Liver (tissue), 3 donors: ENCODE data around the gene CAPSL.

Source experiments
- EGR1 ChIP-seq, 2 donors: IDR thresholded peaks; 2 replicates each; pipeline ENCODE4 v1.6.1; 2016 to 2018; ENCODE audit warnings: antibody characterized with exemption in 2 of 2, low read depth in 2 of 2
- NR2F2 ChIP-seq: IDR thresholded peaks from 2 replicates; pipeline ENCODE4 v1.6.1; 2016; ENCODE audit warnings: antibody characterized with exemption
- REST ChIP-seq: IDR thresholded peaks from 2 replicates; pipeline ENCODE4 v1.6.1; 2016; ENCODE audit warnings: antibody characterized with exemption, mild to moderate bottlenecking
- TF ChIP-seq, protein P1 (sequence below): fragments of 150-350 bp; IDR thresholded peaks from 2 replicates; pipeline ENCODE4 v1.5.1; 2017; ENCODE audit warnings: improper control_type of control experiment, low read depth, low read length; ENCODE audit not compliant: missing input control
- donor health status: healthy.
- donor health status: healthy.

DNA sequence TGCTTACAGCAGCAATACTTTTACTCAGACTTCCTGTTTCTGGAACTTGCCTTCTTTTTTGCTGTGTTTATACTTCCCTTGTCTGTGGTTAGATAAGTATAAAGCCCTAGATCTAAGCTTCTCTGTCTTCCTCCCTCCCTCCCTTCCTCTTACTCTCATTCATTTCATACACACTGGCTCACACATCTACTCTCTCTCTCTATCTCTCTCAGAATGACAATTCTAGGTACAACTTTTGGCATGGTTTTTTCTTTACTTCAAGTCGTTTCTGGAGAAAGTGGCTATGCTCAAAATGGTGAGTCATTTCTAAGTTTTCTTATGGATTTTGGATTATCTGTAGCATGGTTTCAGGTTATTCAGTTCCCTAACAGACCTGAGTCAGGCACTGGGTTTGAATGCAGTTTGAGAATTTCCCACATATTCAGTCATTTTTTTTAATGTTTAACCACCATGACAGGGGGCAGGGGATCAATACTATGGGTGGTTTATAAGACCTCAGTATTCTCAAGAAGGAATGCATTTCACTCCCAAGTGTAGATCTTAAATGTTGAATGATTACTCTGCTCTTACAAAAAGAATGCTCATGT, 81.6 kb downstream of the CAPSL start, which contains the start of gene IL7R:
- TF ChIP-seq, protein P1, sequence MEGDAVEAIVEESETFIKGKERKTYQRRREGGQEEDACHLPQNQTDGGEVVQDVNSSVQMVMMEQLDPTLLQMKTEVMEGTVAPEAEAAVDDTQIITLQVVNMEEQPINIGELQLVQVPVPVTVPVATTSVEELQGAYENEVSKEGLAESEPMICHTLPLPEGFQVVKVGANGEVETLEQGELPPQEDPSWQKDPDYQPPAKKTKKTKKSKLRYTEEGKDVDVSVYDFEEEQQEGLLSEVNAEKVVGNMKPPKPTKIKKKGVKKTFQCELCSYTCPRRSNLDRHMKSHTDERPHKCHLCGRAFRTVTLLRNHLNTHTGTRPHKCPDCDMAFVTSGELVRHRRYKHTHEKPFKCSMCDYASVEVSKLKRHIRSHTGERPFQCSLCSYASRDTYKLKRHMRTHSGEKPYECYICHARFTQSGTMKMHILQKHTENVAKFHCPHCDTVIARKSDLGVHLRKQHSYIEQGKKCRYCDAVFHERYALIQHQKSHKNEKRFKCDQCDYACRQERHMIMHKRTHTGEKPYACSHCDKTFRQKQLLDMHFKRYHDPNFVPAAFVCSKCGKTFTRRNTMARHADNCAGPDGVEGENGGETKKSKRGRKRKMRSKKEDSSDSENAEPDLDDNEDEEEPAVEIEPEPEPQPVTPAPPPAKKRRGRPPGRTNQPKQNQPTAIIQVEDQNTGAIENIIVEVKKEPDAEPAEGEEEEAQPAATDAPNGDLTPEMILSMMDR, result no peak
- TF ChIP-seq NR2F2 (no peak), EGR1 (IDR thresholded peaks at IDR 0.05; ENCODE audit: low read depth in 2 of 2) (no peak), REST (no peak)
